IMR-90 (cell line): Measurements from ENCODE around the gene SHLD1. TPM values are rescaled to one million over a fixed set of nuclear protein-coding genes. Genes with fewer than 3 reads are reported as not detected.

Experiments used
- ATAC-seq: fragments of 200-7000 bp; cut with Tn5 transposase; 2 replicates; pipeline ENCODE4 v1.9.1; 2020; ENCODE audit warnings: low read depth, mild to moderate bottlenecking, moderate library complexity
- BruUV-seq: library from RNA; stranded (reverse); fragments of 400-500 nt; replicated peaks from 2 replicates; lab custom pipeline; 2021; lab: Mats Ljungman, UMichigan
- CTCF ChIA-PET: fragments of 300-600 bp; formaldehyde crosslinking; extraction: SDS; loops from one replicate; lab custom pipeline; 2021; ENCODE audit warnings: antibody characterized with exemption; lab: Yijun Ruan, JAX
- POLR2A ChIA-PET: fragments of 300-600 bp; sonication (Branson Sonifier 250); formaldehyde crosslinking; loops from one replicate; lab custom pipeline; 2022; ENCODE audit warnings: antibody characterized with exemption; ENCODE audit not compliant: unreplicated experiment; lab: Charles Lee
- DNase-seq: peaks from one replicate; pipeline ENCODE4 v3.0.0; 2013
- H2AFZ ChIP-seq: replicated peaks from 2 replicates; pipeline ENCODE3; 2013; ENCODE audit warnings: low read length, mild to moderate bottlenecking; ENCODE audit not compliant: poor library complexity
- H2AK5ac ChIP-seq: 2 replicates; pipeline ENCODE4 v1.6.1; 2013; ENCODE audit warnings: low read depth, low read length, inconsistent platforms
- H2AK9ac ChIP-seq: replicated peaks from 2 replicates; pipeline ENCODE3; 2013; ENCODE audit warnings: mild to moderate bottlenecking, low read depth, low read length, moderate library complexity; ENCODE audit not compliant: poor library complexity
- H2BK120ac ChIP-seq: 2 replicates; pipeline ENCODE4 v1.6.1; 2013; ENCODE audit warnings: low read depth, low read length, inconsistent platforms
- H2BK15ac ChIP-seq: 3 replicates; pipeline ENCODE4 v1.6.1; 2013; ENCODE audit warnings: low read depth, low read length, inconsistent platforms
- H2BK20ac ChIP-seq: 2 replicates; pipeline ENCODE4 v1.6.1; 2013; ENCODE audit warnings: low read depth, mild to moderate bottlenecking, inconsistent platforms, low read length, moderate library complexity
- H2BK5ac ChIP-seq: 2 replicates; pipeline ENCODE4 v1.6.1; 2013; ENCODE audit warnings: mild to moderate bottlenecking, low read depth, low read length, inconsistent platforms; ENCODE audit not compliant: poor library complexity, severe bottlenecking
- H3K14ac ChIP-seq: replicated peaks from 2 replicates; pipeline ENCODE4 v1.6.1; 2013; ENCODE audit warnings: low read depth, low read length, inconsistent platforms
- H3K18ac ChIP-seq: 2 replicates; pipeline ENCODE4 v1.6.1; 2013; ENCODE audit warnings: low read depth, low read length, control low read depth
- H3K23ac ChIP-seq: 2 replicates; pipeline ENCODE4 v1.6.1; 2013; ENCODE audit warnings: low read depth, low read length, inconsistent platforms
- H3K27ac ChIP-seq: 2 replicates; pipeline ENCODE4 v1.5.1; 2013; ENCODE audit warnings: mild to moderate bottlenecking, control low read depth, low read length; ENCODE audit not compliant: insufficient read depth
- H3K27me3 ChIP-seq: 2 replicates; pipeline ENCODE4 v1.6.1; 2013; ENCODE audit warnings: low read length; ENCODE audit not compliant: control insufficient read depth, insufficient read depth
- H3K36me3 ChIP-seq: 2 replicates; pipeline ENCODE4 v1.6.1; 2013; ENCODE audit warnings: low read length, mixed read lengths; ENCODE audit not compliant: control insufficient read depth, insufficient read depth
- H3K4ac ChIP-seq: 2 replicates; pipeline ENCODE4 v1.6.1; 2013; ENCODE audit warnings: low read depth, low read length, inconsistent platforms
- H3K4me1 ChIP-seq: 2 replicates; pipeline ENCODE4 v1.6.1; 2013; ENCODE audit warnings: low read length, mixed read lengths; ENCODE audit not compliant: control insufficient read depth, insufficient read depth
- H3K4me2 ChIP-seq: 2 replicates; pipeline ENCODE4 v1.6.1; 2013; ENCODE audit warnings: low read depth, mild to moderate bottlenecking, control low read depth, low read length, moderate library complexity
- H3K4me3 ChIP-seq: 2 replicates; pipeline ENCODE4 v1.5.1; 2013; ENCODE audit warnings: low read depth, mild to moderate bottlenecking, control low read depth, low read length, moderate library complexity; ENCODE audit not compliant: insufficient read depth
- H3K56ac ChIP-seq: 2 replicates; pipeline ENCODE4 v1.6.1; 2013; ENCODE audit warnings: low read length, inconsistent platforms; ENCODE audit not compliant: insufficient read depth; ENCODE audit errors: extremely low read depth
- H3K79me1 ChIP-seq, 2 experiments: 2 replicates each; pipeline ENCODE4 v1.6.1; 2013; ENCODE audit warnings: low read length in 2 of 2, inconsistent platforms in 1 of 2, low read depth in 1 of 2
- H3K9ac ChIP-seq: 2 replicates; pipeline ENCODE4 v1.6.1; 2013; ENCODE audit warnings: low read depth, low read length, control low read depth
- H3K9me1 ChIP-seq: 2 replicates; pipeline ENCODE4 v1.6.1; 2013; ENCODE audit warnings: low read length, inconsistent platforms; ENCODE audit not compliant: insufficient read depth
- H3K9me3 ChIP-seq: 2 replicates; pipeline ENCODE4 v1.6.1; 2013; ENCODE audit warnings: low read length; ENCODE audit not compliant: control insufficient read depth, insufficient read depth
- H4K20me1 ChIP-seq: 2 replicates; pipeline ENCODE4 v1.6.1; 2013; ENCODE audit warnings: low read length, inconsistent platforms; ENCODE audit not compliant: insufficient read depth
- H4K5ac ChIP-seq: 2 replicates; pipeline ENCODE4 v1.6.1; 2013; ENCODE audit warnings: mild to moderate bottlenecking, low read depth, low read length, control low read depth
- H4K8ac ChIP-seq, 2 experiments: 2 replicates each; pipeline ENCODE4 v1.6.1; 2013; ENCODE audit warnings: low read depth in 2 of 2, low read length in 2 of 2, control low read depth in 1 of 2, inconsistent platforms in 1 of 2
- H4K91ac ChIP-seq: 2 replicates; pipeline ENCODE4 v1.6.1; 2013; ENCODE audit warnings: low read depth, low read length, inconsistent platforms; ENCODE audit not compliant: insufficient read depth
- BHLHE40 ChIP-seq: fragments of 150-350 bp; IDR thresholded peaks from 2 replicates; pipeline ENCODE4 v1.6.1; 2016; ENCODE audit warnings: mild to moderate bottlenecking, low read depth, low read length
- CTCF ChIP-seq: conservative IDR thresholded peaks from 2 replicates; pipeline ENCODE4 v1.5.1; 2012; ENCODE audit warnings: mild to moderate bottlenecking, low read depth, low read length, improper control_type of control experiment
- MAFK ChIP-seq: IDR thresholded peaks from 2 replicates; pipeline ENCODE4 v1.6.1; 2012; ENCODE audit warnings: low read depth, low read length, improper control_type of control experiment
- NFE2L2 ChIP-seq: fragments of 150-350 bp; IDR thresholded peaks from 2 replicates; pipeline ENCODE4 v1.6.1; 2016; ENCODE audit warnings: low read depth, mild to moderate bottlenecking, low read length
- POLR2A ChIP-seq: IDR thresholded peaks from 2 replicates; pipeline ENCODE4 v1.6.1; 2012; ENCODE audit warnings: mild to moderate bottlenecking, low read depth, low read length
- RFX5 ChIP-seq: IDR thresholded peaks from 2 replicates; pipeline ENCODE4 v1.8.0; 2012; ENCODE audit warnings: low read depth, mild to moderate bottlenecking, low read length, moderate library complexity
- USF2 ChIP-seq: fragments of 150-350 bp; IDR thresholded peaks from 2 replicates; pipeline ENCODE4 v1.6.1; 2017; ENCODE audit warnings: mild to moderate bottlenecking, antibody characterized with exemption, low read length, low read depth
- WGBS, 2 experiments: methylation state at CpG; one replicate each; pipeline versions ENCODE4 v1.1.5 to v1.1.7; 2013; ENCODE audit warnings: missing lambda C conversion rate in 2 of 2; ENCODE audit not compliant: insufficient read length in 1 of 2; ENCODE audit errors: extremely low coverage in 2 of 2; 5-methylcytosine and 5-hydroxymethylcytosine counted together
- dilution Hi-C: fragments of 300-500 bp; cut with HindIII; formaldehyde crosslinking; loops from one replicate; pipeline ENCODE4 v1.14.3; 2018; ENCODE audit warnings: low sequenced_read_pairs; ENCODE audit not compliant: unreplicated experiment
- in situ Hi-C: fragments of 300-500 bp; cut with MboI; formaldehyde crosslinking; loops from 3 replicates; pipeline ENCODE4 v1.14.3; 2019; ENCODE audit warnings: low sequenced_read_pairs, inconsistent platforms, mixed read lengths
- intact Hi-C: fragments of 100-400 bp; cut with micrococcal nuclease; formaldehyde crosslinking; loops from 2 replicates; pipeline ENCODE4 v1.10.0; 2022
- polyA plus RNA-seq, 3 experiments: library from polyadenylated mRNA; depleted of rRNA; stranded (reverse); fragments of >200 nt; gene quantifications; 2 replicates each; pipeline ENCODE4 v1.2.3, GENCODE V29; 2012; ENCODE audit warnings: low replicate concordance in 1 of 3
- total RNA-seq: library from RNA; depleted of rRNA; stranded (reverse); fragments of >200 nt; gene quantifications from 2 replicates; pipeline ENCODE4 v1.2.3, GENCODE V29; 2012
- TF ChIP-seq, protein P1 (sequence below): fragments of 150-350 bp; IDR thresholded peaks from 2 replicates; pipeline ENCODE4 v1.6.1; 2016; ENCODE audit warnings: low read depth, mild to moderate bottlenecking, low read length, moderate library complexity, borderline replicate concordance

SHLD1 gene
- total and polyA plus RNA-seq, 2 of the 4 experiments (the other 2 are of a cell fraction): 2.6 to 3.0 TPM

DNA sequence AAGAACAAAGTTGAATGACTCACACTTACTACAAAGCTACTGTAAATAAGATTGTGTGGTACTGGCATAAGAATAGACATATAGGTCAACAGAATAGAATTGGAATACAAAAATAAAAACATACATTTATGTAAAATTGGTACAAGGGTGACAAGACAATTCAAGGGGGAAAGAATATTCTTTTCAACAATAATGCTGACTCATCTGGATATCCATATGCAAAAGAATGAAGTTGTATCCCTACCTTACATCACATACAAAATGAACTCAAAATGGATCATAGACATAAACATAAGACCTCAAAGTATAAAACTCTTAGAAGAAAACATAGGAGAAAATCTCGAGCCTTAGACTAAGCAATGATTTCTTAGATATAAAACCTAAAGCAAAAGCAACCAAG, 149.2 kb downstream of the SHLD1 start:
- H3K4me2 ChIP-seq: no peak overlapping the region
- CTCF ChIA-PET: interaction anchor here (0.6 kb wide), 1 partner anchor 305 kb away, joined by 3 read pairs; no protein-coding TSS in a partner anchor
- no peak overlapping the region for H3K4ac ChIP-seq
- no peak overlapping the region for H3K27ac ChIP-seq
- no peak overlapping the region for H4K8ac ChIP-seq
- POLR2A ChIA-PET: no interaction called here
- no peaks in the 10 kb centered on the region for H3K36me3 ChIP-seq
- H4K5ac ChIP-seq: no peak overlapping the region
- ATAC-seq: no peak
- H2AK5ac ChIP-seq: no peak overlapping the region
- in situ Hi-C loops: no loop called here
- no peaks in the 10 kb centered on the region for H3K79me1 ChIP-seq
- no peak overlapping the region for H4K91ac ChIP-seq
- H3K27me3 ChIP-seq: peaks cover 12% of the 10 kb centered on the region
- no peak overlapping the region for H2BK15ac ChIP-seq
- H3K4me1 ChIP-seq: no peaks in the 10 kb centered on the region
- H2BK5ac ChIP-seq: no peak overlapping the region
- H3K18ac ChIP-seq: no peak overlapping the region
- WGBS, 2 experiments: no CpG with 5 or more reads among the region's 1 CpG
- TF ChIP-seq MAFK (peak; percentile 93), RFX5 (no peak), POLR2A (no peak), BHLHE40 (no peak), USF2 (no peak), CTCF (no peak), NFE2L2 (peak; percentile 31; the same call in 1 of the 2 replicates)
- TF ChIP-seq, protein P1, sequence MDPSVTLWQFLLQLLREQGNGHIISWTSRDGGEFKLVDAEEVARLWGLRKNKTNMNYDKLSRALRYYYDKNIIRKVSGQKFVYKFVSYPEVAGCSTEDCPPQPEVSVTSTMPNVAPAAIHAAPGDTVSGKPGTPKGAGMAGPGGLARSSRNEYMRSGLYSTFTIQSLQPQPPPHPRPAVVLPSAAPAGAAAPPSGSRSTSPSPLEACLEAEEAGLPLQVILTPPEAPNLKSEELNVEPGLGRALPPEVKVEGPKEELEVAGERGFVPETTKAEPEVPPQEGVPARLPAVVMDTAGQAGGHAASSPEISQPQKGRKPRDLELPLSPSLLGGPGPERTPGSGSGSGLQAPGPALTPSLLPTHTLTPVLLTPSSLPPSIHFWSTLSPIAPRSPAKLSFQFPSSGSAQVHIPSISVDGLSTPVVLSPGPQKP: no peak
- no peak overlapping the region for H2BK120ac ChIP-seq
- no peak overlapping the region for H2BK20ac ChIP-seq
- H2AFZ ChIP-seq: no peak overlapping the region
- no peak overlapping the region for H3K23ac ChIP-seq
- intact Hi-C loops: no loop called here
- H3K56ac ChIP-seq: no peak overlapping the region
- no peaks in the 10 kb centered on the region for H3K9me3 ChIP-seq
- H3K9me1 ChIP-seq: no peaks in the 10 kb centered on the region
- no peak for DNase-seq
- no TSS peak for BruUV-seq
- no peak overlapping the region for H3K9ac ChIP-seq
- H3K14ac ChIP-seq: no peak overlapping the region
- no peaks in the 10 kb centered on the region for H4K20me1 ChIP-seq
- dilution Hi-C loops: no loop called here
- H3K4me3 ChIP-seq: no peak overlapping the region
- H2AK9ac ChIP-seq: no peak overlapping the region
